Tibial nerve (tissue), 4 donors: Measurements from ENCODE around the gene LSP1.

Experiments used
- CTCF ChIP-seq, 5 experiments: fragments of 200-600 bp in 3 of 5; fragments of 450-650 bp in 2 of 5; sonication (generic) in 3 of 5; IDR thresholded peaks; one replicate each; pipeline ENCODE4 v1.5.1; 2016 to 2019; ENCODE audit warnings: antibody characterized with exemption in 5 of 5, mild to moderate bottlenecking in 3 of 5, moderate library complexity in 2 of 5
- EP300 ChIP-seq, 2 donors: sonication (generic); formaldehyde crosslinking; IDR thresholded peaks; one replicate each; pipeline ENCODE4 v1.6.1; 2017; ENCODE audit warnings: antibody characterized with exemption in 2 of 2, mild to moderate bottlenecking in 1 of 2
- POLR2A ChIP-seq, 2 donors: fragments of 450-650 bp; IDR thresholded peaks; one replicate each; pipeline ENCODE4 v1.6.1; 2017; ENCODE audit warnings: antibody characterized with exemption in 2 of 2, mild to moderate bottlenecking in 2 of 2, moderate library complexity in 2 of 2

GRCh38 chr11:1817511-1817910 is 35.4 kb upstream of the LSP1 start:
- TF ChIP-seq CTCF (IDR thresholded peaks at IDR 0.05), result no peak
- TF ChIP-seq EP300 (IDR thresholded peaks at IDR 0.05), result no peak
- no peak for TF ChIP-seq POLR2A (IDR thresholded peaks at IDR 0.05)
